ENCODE results near the gene MLF1. TPM values are rescaled to one million over a fixed set of nuclear protein-coding genes. Genes with fewer than 3 reads are reported as not detected.

MLF1 gene
- total RNA-seq, 1 experiment from 2014 or later: 55.5 TPM

- no TSS peak for BruUV-seq (replicated peaks)
- Histone ChIP-seq H3K4me1 (replicated peaks; ENCODE audit: insufficient read depth) (peaks cover 5% of the 10 kb centered on the region; the same call in 1 of the 2 replicates), H3K27me3 (ENCODE audit: insufficient read depth, low read depth) (no peaks in the 10 kb centered on the region), H4K20me1 (ENCODE audit: insufficient read depth) (0 out of 2 replicates have a peak, but pooled peaks cover 9% of the 10 kb centered on the region), H2AFZ (no peak overlapping the region), H3K9me3 (ENCODE audit: insufficient read depth, low read depth) (no peaks in the 10 kb centered on the region), H3K27ac (no peak overlapping the region), H3K79me2 (ENCODE audit: low read depth) (peaks cover 7% of the 10 kb centered on the region; the same call in 1 of the 2 replicates), H3K4me2 (peak overlapping the region; percentile 97), H3K4me3 (no peak overlapping the region), H3F3A (ENCODE audit: insufficient read depth, low read depth) (peaks cover 5% of the 10 kb centered on the region; the same call in 1 of the 2 replicates), H3K36me3 (ENCODE audit: low read depth) (no peaks in the 10 kb centered on the region), H3K9me2 (ENCODE audit: insufficient read depth) (no peaks in the 10 kb centered on the region)
- CTCF ChIA-PET: no interaction called here
- DNase-seq: no peak
- TF ChIP-seq EZH2 (IDR thresholded peaks at IDR 0.05; ENCODE audit: low read depth) (no peak), CTCF (conservative IDR thresholded peaks at IDR 0.05) (no peak)
- POLR2A ChIA-PET (ENCODE audit: unreplicated experiment): no interaction called here
- intact Hi-C loops (cut with micrococcal nuclease; ENCODE audit: unreplicated experiment): loop anchor here (2.0 to 5.0 kb wide), 3 partner anchors 70 to 231 kb away; partner anchors contain the start of genes GFM1 and MFSD1
These were observed 1.2 kb downstream of the MLF1 start for GRCh38 chr3:158571969-158572765.

GRCh38 chr3:158572766-158573060 lies 1.7 kb downstream of the MLF1 start:
- Histone ChIP-seq H3K9me3 (ENCODE audit: insufficient read depth, low read depth) (no peaks in the 10 kb centered on the region), H3K4me3 (no peak overlapping the region), H3F3A (ENCODE audit: insufficient read depth, low read depth) (peaks cover 5% of the 10 kb centered on the region; the same call in 1 of the 2 replicates), H3K4me2 (no peak overlapping the region), H3K27ac (no peak overlapping the region), H3K4me1 (replicated peaks; ENCODE audit: insufficient read depth) (peaks cover 5% of the 10 kb centered on the region; the same call in 1 of the 2 replicates), H3K27me3 (ENCODE audit: insufficient read depth, low read depth) (no peaks in the 10 kb centered on the region), H4K20me1 (ENCODE audit: insufficient read depth) (0 out of 2 replicates have a peak, but pooled peaks cover 9% of the 10 kb centered on the region), H3K9me2 (ENCODE audit: insufficient read depth) (no peaks in the 10 kb centered on the region), H3K36me3 (ENCODE audit: low read depth) (no peaks in the 10 kb centered on the region), H3K79me2 (ENCODE audit: low read depth) (peaks cover 7% of the 10 kb centered on the region; the same call in 1 of the 2 replicates), H2AFZ (no peak overlapping the region)
- intact Hi-C loops (cut with micrococcal nuclease; ENCODE audit: unreplicated experiment): loop anchor here (5.0 kb wide), 2 partner anchors 70 to 155 kb away; partner anchors contain the start of gene GFM1
- CTCF ChIA-PET: no interaction called here
- no peak for DNase-seq
- POLR2A ChIA-PET (ENCODE audit: unreplicated experiment): no interaction called here
- BruUV-seq (replicated peaks): no TSS peak
- no peak for TF ChIP-seq CTCF (conservative IDR thresholded peaks at IDR 0.05)
- no peak for TF ChIP-seq EZH2 (IDR thresholded peaks at IDR 0.05; ENCODE audit: low read depth)

DNA sequence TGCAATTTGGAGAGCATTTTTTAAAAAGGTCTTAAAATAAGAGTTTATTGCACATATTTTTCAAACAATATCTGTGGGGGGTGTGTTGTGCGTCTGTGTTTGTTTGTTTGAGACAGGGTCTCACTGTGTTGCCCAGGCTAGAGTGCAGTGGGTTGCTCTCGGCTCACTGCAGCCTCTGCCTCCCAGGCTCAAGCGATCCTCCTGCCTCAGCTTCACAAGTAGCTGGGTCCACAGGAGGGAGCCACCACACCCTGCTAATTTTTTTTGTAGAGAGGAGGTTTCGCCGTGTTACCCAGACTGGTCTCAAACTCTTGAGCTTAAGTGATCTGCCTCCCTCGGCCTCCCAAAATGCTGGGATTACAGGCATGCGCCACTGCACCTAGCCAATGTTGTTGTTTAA lies 2.7 kb downstream of the MLF1 start:
- no TSS peak for BruUV-seq (replicated peaks)
- ChIA-PET POLR2A (ENCODE audit: unreplicated experiment) (no interaction called here), CTCF (no interaction called here)
- Histone ChIP-seq H3F3A (ENCODE audit: insufficient read depth, low read depth) (peaks cover 5% of the 10 kb centered on the region; the same call in 1 of the 2 replicates), H3K27ac (no peak overlapping the region), H3K4me3 (no peak overlapping the region), H3K36me3 (ENCODE audit: low read depth) (no peaks in the 10 kb centered on the region), H2AFZ (no peak overlapping the region), H3K9me3 (ENCODE audit: insufficient read depth, low read depth) (no peaks in the 10 kb centered on the region), H3K9me2 (ENCODE audit: insufficient read depth) (no peaks in the 10 kb centered on the region), H4K20me1 (ENCODE audit: insufficient read depth) (peaks cover 9% of the 10 kb centered on the region; the same call in 1 of the 2 replicates), H3K79me2 (ENCODE audit: low read depth) (peaks cover 7% of the 10 kb centered on the region; the same call in 1 of the 2 replicates), H3K4me1 (replicated peaks; ENCODE audit: insufficient read depth) (peaks cover 5% of the 10 kb centered on the region; the same call in 1 of the 2 replicates), H3K4me2 (no peak overlapping the region), H3K27me3 (ENCODE audit: insufficient read depth, low read depth) (no peaks in the 10 kb centered on the region)
- no peak for DNase-seq
- intact Hi-C loops (cut with micrococcal nuclease; ENCODE audit: unreplicated experiment): loop anchor here (5.0 kb wide), 2 partner anchors 69 to 154 kb away; partner anchors contain the start of gene GFM1
- TF ChIP-seq EZH2 (IDR thresholded peaks at IDR 0.05; ENCODE audit: low read depth): no peak
- no peak for TF ChIP-seq CTCF (conservative IDR thresholded peaks at IDR 0.05)
